GM19043 (cell line): ENCODE data around the gene SEPTIN14.
"Not testable (repeated sequence)": the region's sequence is repeated elsewhere in the genome, so short reads cannot be mapped to it uniquely, and the experiment has no call there.

Experiments used
- ATAC-seq: cut with Tn5 transposase; IDR thresholded peaks from one replicate; pipeline ENCODE4 v1.9.1; 2021; ENCODE audit warnings: low read depth; ENCODE audit not compliant: unreplicated experiment

The SEPTIN14 gene

GRCh38 chr7:55786901-55787300 lies 75.7 kb downstream of the SEPTIN14 start:
- ATAC-seq = no peak

- ATAC-seq = not testable (repeated sequence)
Observed at GRCh38 chr7:55785444-55785843, 77.1 kb downstream of the SEPTIN14 start.

- ATAC-seq = no peak
Observed at GRCh38 chr7:55784151-55784550, 78.4 kb downstream of the SEPTIN14 start.

- ATAC-seq = no peak
Observed at GRCh38 chr7:55778631-55779030, 83.9 kb downstream of the SEPTIN14 start.

- ATAC-seq = no peak
Observed at GRCh38 chr7:55776196-55776595, 86.4 kb downstream of the SEPTIN14 start.

- ATAC-seq = no peak
Observed at GRCh38 chr7:55775051-55775420, 87.5 kb downstream of the SEPTIN14 start.

GRCh38 chr7:55774327-55775050 lies 88.1 kb downstream of the SEPTIN14 start:
- ATAC-seq = no peak

- no peak for ATAC-seq
Observed at GRCh38 chr7:55770778-55771177, 91.8 kb downstream of the SEPTIN14 start.

GRCh38 chr7:55753274-55753862 lies 109.2 kb downstream of the SEPTIN14 start:
- ATAC-seq = not testable (repeated sequence)

- ATAC-seq = not testable (repeated sequence)
Observed at GRCh38 chr7:55744706-55745105, 117.8 kb downstream of the SEPTIN14 start.
